Right forelimb (tissue), 1 donor: ENCODE results near the gene DAB2.
"Not testable (repeated sequence)": the region's sequence is repeated elsewhere in the genome, so short reads cannot be mapped to it uniquely, and the experiment has no call there.

Experiments
- DNase-seq: peaks from one replicate; pipeline ENCODE4 v3.0.0-alpha.2; 2018

DAB2 gene

GRCh38 chr5:39417979-39418378, 6.8 kb downstream of the DAB2 start:
- no peak for DNase-seq

DNA sequence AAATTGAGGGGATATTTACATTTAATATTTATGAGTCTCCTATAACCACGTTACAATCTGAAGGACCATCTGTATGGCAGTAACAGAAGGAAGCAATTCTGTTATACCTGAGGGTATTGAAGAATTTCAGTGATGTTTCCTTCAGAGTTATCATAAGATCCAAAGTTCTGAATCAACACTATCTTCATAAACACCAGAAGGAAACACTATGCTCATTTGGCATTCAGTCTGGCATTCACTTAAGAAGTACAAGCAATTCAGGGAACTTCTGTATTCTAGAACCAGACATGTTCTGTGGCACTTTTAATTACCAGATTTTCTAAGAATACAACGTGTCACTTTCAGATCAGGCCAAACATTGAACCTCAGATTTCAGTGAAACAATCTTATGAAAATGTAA, 9.6 kb downstream of the DAB2 start:
- DNase-seq = no peak

- DNase-seq = no peak
Observed at GRCh38 chr5:39414426-39414825, 10.4 kb downstream of the DAB2 start.

- DNase-seq = no peak
Observed at GRCh38 chr5:39413771-39414170, 11.0 kb downstream of the DAB2 start.

DNA sequence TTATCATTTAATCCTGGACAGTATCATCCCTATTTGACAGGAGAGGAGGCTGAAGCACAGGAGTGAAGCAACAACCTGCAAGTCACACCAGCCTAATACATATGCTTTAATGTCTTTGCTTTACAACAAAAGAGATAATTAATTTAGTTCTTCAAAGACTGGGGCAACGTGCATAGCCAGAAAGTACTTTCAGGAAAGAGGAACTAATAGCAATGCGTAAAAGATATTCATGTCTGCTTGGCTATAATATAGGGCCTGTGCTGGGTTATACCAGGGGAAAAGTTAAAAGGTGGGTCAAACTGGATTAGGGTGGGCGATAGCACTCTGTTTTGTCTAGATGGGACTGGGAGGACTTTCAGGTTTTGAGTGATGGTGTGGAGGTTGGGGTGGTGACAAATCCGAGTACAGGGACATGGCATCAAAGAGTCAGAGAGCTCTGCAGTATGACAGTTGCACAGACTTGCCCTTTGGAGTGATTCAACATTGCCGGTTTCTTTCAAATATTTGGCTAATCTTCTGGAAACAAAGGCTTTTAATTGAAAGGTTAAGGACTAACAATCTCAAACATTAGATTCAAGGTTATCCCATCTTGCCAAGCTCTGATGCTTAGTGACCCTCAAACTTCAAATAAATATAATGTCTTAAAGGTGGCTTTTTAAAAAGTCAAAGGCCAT, 11.9 kb downstream of the DAB2 start:
- DNase-seq = no peak

DNA sequence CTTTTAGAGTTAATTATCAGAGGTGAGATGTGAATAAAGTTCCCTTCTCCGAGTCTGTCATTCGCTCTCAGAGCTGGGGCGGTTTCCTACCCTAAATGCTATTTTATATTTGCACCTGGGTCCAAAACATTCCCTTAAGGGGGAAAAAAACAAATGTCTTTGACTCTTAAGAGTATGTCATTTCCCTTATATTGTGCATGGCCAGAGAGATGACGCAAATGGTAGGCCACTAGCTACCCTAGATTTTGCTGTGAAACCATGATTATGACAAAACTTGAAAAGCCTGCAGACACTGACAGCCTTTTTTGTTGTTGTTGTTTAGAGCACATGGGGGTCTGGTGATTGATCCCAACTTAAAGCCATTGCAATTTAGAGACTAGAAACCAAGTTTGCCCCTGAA, 12.8 kb downstream of the DAB2 start:
- no peak for DNase-seq

- no peak for DNase-seq
Observed at GRCh38 chr5:39411061-39411460, 13.7 kb downstream of the DAB2 start.

- no peak for DNase-seq
Observed at GRCh38 chr5:39409033-39409432, 15.7 kb downstream of the DAB2 start.

DNA sequence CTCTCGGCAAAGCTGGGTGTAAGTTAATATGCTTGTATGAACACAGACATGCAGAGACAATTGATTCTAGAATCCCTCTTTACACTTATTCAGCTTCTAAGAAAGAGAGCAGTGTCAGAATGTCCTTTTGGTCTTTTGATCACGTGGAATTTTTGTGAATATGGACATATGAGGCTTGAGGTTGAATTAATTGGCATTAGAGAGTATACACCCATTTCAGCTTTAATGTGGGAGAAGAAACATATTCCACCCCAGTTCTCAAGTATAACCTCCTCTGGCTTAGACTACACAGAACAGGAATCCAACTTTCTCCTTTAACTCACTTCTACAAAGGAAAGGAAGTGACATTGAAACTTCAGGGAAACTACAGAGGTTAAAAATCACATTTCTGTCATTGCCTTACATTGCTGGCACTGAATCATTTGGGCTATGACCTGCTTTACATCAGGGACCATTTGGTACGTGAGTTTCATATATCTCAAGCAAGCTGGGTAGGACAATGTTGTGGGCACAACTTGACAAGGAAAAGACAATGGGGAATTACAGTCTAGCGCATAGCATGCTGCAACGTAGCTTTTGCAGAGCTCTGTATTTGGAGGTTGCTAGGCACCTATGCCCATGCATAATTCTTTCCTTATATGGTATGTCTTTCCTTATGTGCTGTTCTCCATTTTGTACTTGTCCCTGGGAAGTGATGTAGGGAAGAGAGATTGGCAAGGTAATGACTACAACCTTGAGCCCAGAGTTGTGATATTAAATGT, 19.5 kb downstream of the DAB2 start:
- DNase-seq = no peak

DNA sequence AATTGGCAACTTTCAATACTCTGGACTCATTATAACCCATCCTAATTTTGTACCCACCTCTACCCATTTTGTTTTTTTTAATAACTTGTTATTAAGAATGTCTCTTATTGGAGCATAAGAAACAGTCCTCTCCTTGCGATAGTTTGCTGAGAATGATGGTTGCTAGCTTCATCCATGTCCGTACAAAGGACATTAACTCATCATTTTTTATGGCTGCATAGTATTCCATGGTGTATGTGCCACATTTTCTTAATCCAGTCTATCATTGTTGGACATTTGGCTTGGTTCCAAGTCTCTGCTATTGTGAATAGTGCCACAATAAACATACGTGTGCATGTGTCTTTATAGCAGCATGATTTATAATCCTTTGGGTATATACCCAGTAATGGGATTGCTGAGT, 21.0 kb downstream of the DAB2 start:
- DNase-seq = not testable (repeated sequence)

GRCh38 chr5:39402140-39402539, 22.6 kb downstream of the DAB2 start:
- not testable (repeated sequence) for DNase-seq

- no peak for DNase-seq
Observed at GRCh38 chr5:39400713-39401578, 23.8 kb downstream of the DAB2 start.

DNA sequence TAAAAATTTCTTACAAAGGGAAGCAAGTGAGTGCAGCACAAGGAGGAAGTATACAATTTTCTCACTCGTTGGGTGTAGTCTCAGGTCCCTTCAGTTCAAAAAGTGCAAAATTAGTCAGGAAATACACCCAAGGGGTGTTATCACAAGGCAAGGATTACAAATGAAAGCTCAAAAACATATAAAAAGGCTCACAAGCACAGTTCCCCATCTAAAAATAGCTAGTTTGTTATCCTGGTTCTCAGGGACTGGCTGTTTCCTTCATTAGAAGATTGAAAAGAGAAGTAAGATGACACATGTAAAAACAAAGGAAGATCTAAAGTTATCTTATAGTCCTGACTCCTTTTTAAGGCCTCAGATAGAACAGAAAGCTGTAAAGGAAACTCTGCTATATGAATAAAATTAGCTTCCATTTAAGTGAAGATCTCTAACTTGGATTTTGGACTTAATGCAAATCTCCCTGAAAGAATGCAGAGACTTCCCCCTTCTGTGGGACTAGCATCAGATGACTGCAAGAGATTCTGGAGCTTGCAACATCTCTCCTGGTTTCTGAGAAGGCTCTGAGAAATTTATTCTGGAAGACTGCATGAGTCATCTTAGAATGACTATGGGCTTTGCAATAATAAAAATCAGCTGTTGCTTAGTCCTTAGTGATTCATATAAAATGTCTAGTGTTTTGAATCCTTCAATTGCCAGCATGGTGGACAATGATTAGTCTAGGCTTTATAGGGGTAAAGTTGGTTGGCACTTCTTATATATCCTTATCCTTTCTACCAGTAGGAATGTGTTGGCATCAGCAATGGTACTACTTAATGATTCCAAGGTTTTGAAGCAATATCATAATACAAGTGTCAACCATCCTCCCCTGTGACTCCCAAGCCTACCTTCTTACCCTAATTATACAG, 25.4 kb downstream of the DAB2 start:
- DNase-seq = no peak

DNA sequence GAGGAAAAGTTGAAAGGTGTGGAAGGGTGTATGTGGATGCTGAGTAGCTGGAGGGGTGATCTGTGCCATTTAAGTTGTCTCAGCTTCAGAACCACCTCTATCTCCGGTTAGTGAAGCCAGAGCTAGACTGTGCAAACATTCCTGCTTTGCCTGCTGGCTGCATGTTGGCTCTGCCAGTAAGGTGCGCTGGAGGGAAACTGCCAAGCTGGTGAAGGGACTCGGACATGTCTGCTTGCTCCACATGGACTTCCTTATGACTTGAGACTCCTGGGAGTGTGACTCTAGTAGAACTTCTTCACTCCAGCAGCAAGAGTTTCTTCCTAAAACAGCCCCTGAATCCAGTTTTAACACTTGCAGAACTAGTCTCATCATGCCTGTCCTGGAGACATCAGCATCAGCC, 27.9 kb downstream of the DAB2 start:
- DNase-seq = no peak

- DNase-seq = no peak
Observed at GRCh38 chr5:39395521-39395920, 29.3 kb downstream of the DAB2 start.

- DNase-seq = no peak
Observed at GRCh38 chr5:39394946-39395345, 29.8 kb downstream of the DAB2 start.

GRCh38 chr5:39390945-39391344, 33.8 kb downstream of the DAB2 start:
- no peak for DNase-seq

DNA sequence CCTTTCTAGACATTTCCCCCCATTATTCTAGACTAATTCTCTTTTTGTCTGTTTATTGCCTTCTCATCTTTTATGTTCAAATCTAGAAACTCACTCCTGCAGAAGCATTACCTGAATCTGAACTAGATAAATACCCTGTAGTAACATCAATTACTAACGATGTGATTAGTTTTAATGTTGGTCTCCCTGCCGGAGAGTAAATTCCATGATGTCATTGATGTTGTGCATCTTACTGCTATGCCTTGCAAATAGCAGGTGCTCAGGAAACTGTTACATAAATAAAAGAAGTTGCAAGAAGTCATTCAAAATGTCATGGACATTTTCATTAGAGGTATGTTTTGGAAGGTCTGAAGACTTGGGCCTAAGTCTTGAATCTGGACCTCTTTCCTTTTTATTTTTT, 37.5 kb downstream of the DAB2 start:
- DNase-seq = no peak

- no peak for DNase-seq
Observed at GRCh38 chr5:39384271-39384670, 40.5 kb downstream of the DAB2 start.

- DNase-seq = no peak
Observed at GRCh38 chr5:39381376-39381775, 43.4 kb downstream of the DAB2 start.

- DNase-seq = no peak
Observed at GRCh38 chr5:39379693-39380092, 45.1 kb downstream of the DAB2 start.

DNA sequence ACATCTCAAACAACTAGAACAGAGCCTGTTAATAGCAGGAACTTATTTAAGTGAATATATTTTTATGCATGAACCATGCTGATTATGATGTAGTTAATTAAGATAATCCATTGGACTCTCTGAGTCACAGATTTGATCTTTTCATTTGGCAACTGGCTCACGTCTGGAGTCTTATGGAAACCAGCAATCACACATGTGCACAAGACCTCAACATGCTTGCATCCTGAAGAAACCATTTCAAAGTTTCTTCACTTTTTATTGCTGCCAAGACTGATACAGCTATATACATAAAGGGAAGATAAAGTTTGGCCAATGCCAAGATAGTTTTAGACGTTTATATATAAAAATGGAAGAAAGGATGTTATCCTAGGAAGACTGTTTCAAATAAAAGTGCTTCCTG, 47.2 kb downstream of the DAB2 start:
- DNase-seq = no peak

DNA sequence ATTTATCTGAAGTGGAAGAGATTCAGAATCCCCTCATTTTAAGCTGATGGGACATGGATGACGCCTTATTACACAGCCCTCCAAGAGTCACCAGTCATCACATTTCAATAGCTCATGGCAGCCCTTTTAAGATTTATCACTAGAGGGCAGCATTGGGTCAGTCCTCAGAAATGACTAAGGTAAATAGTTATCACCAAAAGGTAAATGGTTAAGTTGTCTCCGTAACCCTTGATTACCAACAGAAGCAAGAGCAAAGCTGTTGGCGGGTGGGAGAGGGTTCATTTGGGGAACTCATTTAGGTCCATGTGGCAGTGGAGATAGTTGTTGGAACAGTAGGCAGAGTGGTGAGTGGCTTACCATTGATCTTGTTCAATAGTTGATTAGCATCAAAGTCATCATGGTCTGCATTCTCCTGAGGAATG, 48.5 kb downstream of the DAB2 start:
- DNase-seq = no peak
